Endometrial microvascular endothelial cells (primary cell): ENCODE data around the gene NYAP2. TPM values are rescaled to one million over a fixed set of nuclear protein-coding genes. Genes with fewer than 3 reads are reported as not detected.

ENCODE experiments used
- in situ Hi-C: cut with HindIII; loops from 2 replicates; pipeline ENCODE4 v1.10.0; 2017; ENCODE audit warnings: low sequenced_read_pairs, low pct_unique_long_range_greater_than_20kb; ENCODE audit errors: inconsistent ontology term
- total RNA-seq: library from RNA; depleted of rRNA; stranded (reverse); fragments of >200 nt; gene quantifications from one replicate; pipeline ENCODE4 v1.2.3, GENCODE V29; 2015; ENCODE audit errors: inconsistent ontology term

Gene NYAP2
- not detected for total RNA-seq

- in situ Hi-C loops = no loop called here
These were observed at the start of gene NYAP2 for GRCh38 chr2:225399504-225399903. Gene NYAP2 (plus strand): TSS chr2:225399710. CDS start chr2:225408881, 9,171 bp downstream.

- in situ Hi-C loops = no loop called here
These were observed 45.9 kb upstream of the NYAP2 start for GRCh38 chr2:225353579-225354085.

GRCh38 chr2:225354281-225354774, 45.2 kb upstream of the NYAP2 start:
- in situ Hi-C loops = no loop called here

- in situ Hi-C loops = no loop called here
These were observed 43.7 kb upstream of the NYAP2 start for GRCh38 chr2:225355788-225356187.

- in situ Hi-C loops = no loop called here
These were observed 32.8 kb upstream of the NYAP2 start for GRCh38 chr2:225366731-225367130.

GRCh38 chr2:225367482-225367881, 32.0 kb upstream of the NYAP2 start:
- in situ Hi-C loops = no loop called here

- in situ Hi-C loops = no loop called here
These were observed 20.5 kb upstream of the NYAP2 start for GRCh38 chr2:225378984-225379383.

- in situ Hi-C loops = no loop called here
These were observed 19.7 kb upstream of the NYAP2 start for GRCh38 chr2:225379856-225380255.

GRCh38 chr2:225381609-225382008, 17.9 kb upstream of the NYAP2 start:
- in situ Hi-C loops = no loop called here

GRCh38 chr2:225398372-225398771, 1.1 kb upstream of the NYAP2 start:
- in situ Hi-C loops = no loop called here

GRCh38 chr2:225400060-225400511, 576 bp downstream of the NYAP2 start:
- in situ Hi-C loops = no loop called here

- in situ Hi-C loops = no loop called here
These were observed 1.3 kb downstream of the NYAP2 start for GRCh38 chr2:225400546-225401400.

GRCh38 chr2:225402210-225402776, 2.8 kb downstream of the NYAP2 start:
- in situ Hi-C loops = no loop called here

GRCh38 chr2:225411452-225411851, 11.9 kb downstream of the NYAP2 start:
- in situ Hi-C loops = no loop called here

- in situ Hi-C loops = no loop called here
These were observed 14.3 kb downstream of the NYAP2 start for GRCh38 chr2:225413786-225414185.

GRCh38 chr2:225414902-225415301, 15.4 kb downstream of the NYAP2 start:
- in situ Hi-C loops = no loop called here

GRCh38 chr2:225415341-225415740, 15.8 kb downstream of the NYAP2 start:
- in situ Hi-C loops = no loop called here

- in situ Hi-C loops = no loop called here
These were observed 16.3 kb downstream of the NYAP2 start for GRCh38 chr2:225415792-225416191.

GRCh38 chr2:225416616-225417367, 17.3 kb downstream of the NYAP2 start:
- in situ Hi-C loops = no loop called here
